HG02678 (cell line): ENCODE data around the gene MTMR10.

Experiments used
- ATAC-seq: cut with Tn5 transposase; IDR thresholded peaks from one replicate; pipeline ENCODE4 v1.9.1; 2021; ENCODE audit warnings: mild to moderate bottlenecking, moderate library complexity; ENCODE audit not compliant: unreplicated experiment

The MTMR10 gene

GRCh38 chr15:30991255-30992235 lies at the start of gene MTMR10:
TSS of gene MTMR10 (minus strand) at chr15:30991628. CDS start at chr15:30991506, 122 bp downstream.
- peak; percentile 89 for ATAC-seq

DNA sequence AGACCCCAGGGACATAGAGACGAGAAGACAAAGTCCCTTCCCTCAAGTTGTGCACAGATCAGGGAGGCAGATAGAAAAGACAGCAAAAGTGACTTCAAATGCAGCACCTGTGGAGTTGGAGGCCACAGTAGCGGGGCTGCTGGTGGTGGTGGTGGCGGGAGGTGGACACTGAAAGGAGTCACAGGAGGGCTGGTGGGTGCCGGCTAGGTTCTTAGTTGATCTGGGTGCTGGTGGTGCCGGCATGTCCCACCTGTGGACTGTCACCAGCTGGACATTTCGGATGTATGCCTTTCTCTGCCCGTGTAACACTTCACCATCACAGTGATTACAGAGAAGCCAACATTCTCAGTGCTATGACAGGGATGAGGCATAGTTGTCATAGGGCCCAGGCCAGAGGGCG lies 49.2 kb upstream of the MTMR10 start:
- ATAC-seq = no peak

GRCh38 chr15:31039961-31040360 lies 48.5 kb upstream of the MTMR10 start:
- no peak for ATAC-seq

GRCh38 chr15:31037731-31038477 lies 46.5 kb upstream of the MTMR10 start:
- no peak for ATAC-seq

GRCh38 chr15:31036783-31037182 lies 45.4 kb upstream of the MTMR10 start:
- ATAC-seq = no peak

GRCh38 chr15:31035610-31036009 lies 44.2 kb upstream of the MTMR10 start:
- no peak for ATAC-seq

GRCh38 chr15:31034152-31034551 lies 42.7 kb upstream of the MTMR10 start:
- ATAC-seq = no peak

GRCh38 chr15:31032961-31033371 lies 41.5 kb upstream of the MTMR10 start:
- ATAC-seq = no peak

GRCh38 chr15:31031471-31032067 lies 40.1 kb upstream of the MTMR10 start:
- peak; percentile 55 for ATAC-seq

- ATAC-seq = no peak
Observed at GRCh38 chr15:31027910-31028578, 36.6 kb upstream of the MTMR10 start.

GRCh38 chr15:31025996-31026395 lies 34.6 kb upstream of the MTMR10 start:
- no peak for ATAC-seq

DNA sequence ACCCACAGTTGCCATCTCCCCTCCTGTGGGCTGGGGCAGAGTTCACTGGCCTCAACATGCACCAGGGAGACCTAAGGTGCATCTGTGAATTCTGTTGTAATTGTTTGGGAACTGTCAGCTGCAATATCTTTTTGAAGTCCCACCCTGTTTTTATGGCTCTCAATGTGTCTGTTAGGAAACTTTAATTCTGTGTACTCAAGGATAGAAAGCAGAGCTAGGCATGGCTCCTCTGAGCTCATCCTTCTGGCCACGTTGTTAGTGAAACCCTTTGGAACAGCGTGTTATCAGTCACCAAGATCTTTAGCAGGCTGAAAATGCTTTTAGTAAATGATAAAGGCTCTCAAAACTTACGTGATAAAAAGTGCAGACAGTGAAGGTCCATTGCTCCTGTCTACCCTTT lies 33.6 kb upstream of the MTMR10 start:
- ATAC-seq = no peak

DNA sequence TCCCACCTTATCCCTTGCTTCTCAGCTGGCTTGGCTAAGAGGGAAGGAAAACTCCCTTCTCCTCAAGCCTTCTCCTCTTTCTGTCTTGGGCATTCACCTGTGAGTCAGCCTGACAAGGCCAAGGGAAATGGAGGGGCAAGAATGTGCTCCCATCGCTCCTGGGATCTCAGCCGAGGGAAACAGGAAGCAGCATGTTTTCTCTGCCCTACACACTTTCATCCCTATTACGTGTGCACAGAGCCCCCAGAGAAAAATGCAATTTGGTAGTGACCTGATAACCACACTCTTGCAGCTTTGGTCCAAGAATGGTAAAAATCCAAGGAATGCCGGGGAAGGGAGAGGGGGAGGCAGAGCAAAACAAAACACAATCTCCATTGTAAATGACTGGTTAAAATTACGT lies 32.9 kb upstream of the MTMR10 start:
- no peak for ATAC-seq

DNA sequence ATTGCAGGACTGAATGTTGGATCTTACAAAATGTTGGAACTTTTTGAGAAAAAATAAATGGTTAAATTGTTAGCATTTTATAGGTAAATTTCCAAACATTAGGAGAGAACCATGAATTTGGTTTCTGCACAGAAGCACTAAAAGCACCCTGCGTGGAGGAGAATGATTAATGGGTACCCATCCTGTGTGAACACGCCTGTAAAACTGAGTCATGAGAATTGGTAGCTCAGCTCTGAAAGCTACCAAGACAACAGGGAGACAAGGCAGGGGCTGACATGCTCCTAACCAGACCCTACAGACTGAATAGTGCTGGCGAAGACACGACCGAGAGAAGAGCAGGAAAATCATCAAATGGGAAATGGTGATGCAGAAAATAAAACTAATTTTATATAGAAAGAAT lies 32.4 kb upstream of the MTMR10 start:
- ATAC-seq = no peak

- ATAC-seq = no peak
Observed at GRCh38 chr15:31021067-31021665, 29.7 kb upstream of the MTMR10 start.

DNA sequence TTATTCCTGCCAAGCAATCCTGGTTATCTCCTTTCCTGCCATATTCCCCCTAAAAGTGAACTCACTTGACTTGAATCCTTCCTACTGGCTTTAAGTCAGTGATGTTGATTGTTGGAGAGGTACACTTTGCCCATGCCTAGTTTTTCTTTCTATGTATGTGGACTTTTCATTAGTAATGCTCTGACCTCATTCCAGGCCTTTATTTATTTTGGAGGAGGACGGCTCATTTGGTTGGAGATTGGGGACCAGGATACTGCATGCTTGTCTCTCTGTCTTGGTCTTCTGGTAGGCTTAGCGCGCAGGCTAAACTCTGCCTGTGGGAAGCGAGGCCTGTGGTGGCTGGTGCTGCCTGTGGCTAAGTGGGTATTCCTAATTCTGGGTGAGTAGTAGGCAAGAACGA lies 29.1 kb upstream of the MTMR10 start:
- no peak for ATAC-seq

GRCh38 chr15:31019986-31020385 lies 28.6 kb upstream of the MTMR10 start:
- ATAC-seq = no peak

DNA sequence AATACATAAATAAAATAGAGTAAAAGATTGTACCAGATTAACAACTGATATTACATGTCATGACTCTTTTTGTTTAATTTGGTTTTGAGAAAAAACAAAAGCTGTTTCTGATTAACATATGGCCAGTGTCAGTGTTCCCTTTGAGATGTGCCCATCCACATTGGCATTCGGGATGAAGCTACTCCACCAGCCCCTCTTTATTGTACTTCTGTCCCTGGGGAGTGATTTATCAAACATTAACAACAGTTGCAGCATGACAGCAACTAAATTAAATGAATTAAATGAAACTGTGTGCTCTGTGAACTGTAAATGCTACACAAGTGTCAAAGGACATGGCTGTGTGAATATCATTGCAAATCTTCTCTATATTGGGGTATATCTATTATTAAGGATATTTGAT lies 25.9 kb upstream of the MTMR10 start:
- ATAC-seq = no peak

DNA sequence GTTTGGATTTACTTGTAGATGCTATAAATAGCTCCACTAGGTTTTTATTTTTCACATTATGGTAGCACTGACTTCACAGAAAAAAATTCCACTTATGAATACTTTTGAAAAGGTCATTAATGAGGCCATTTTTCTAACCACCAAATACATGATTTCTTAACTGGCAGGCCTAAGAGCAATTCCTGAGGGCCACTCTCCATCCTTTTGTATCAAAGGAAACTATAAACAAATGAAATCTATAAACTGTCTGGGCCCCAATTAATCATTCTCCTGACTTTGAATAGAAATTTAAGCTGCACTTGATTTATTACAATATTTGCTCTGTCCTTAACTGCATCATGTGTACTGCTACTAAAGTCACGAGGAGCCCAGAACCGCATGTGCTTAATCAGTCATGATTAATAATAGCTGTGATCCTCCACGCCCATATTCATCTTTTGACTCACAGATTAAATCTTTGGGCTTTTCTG lies 25.1 kb upstream of the MTMR10 start:
- no peak for ATAC-seq

- ATAC-seq = no peak
Observed at GRCh38 chr15:31014608-31014925, 23.1 kb upstream of the MTMR10 start.
